ENCODE data around the gene MAST4.

GRCh38 chr5:66615894-66616293, 19.7 kb downstream of the MAST4 start:
- no peak for TF ChIP-seq EZH2 (IDR thresholded peaks at IDR 0.05; ENCODE audit: insufficient read depth, poor library complexity, severe bottlenecking)
- no peak for TF ChIP-seq EZH2phosphoT487 (IDR thresholded peaks at IDR 0.05; ENCODE audit: insufficient read depth, low read depth)
